ENCODE data around the gene TKFC. TPM values are rescaled to one million over a fixed set of nuclear protein-coding genes. Genes with fewer than 3 reads are reported as not detected.

Gene TKFC
- total and polyA plus RNA-seq, 2 experiments from 2014 or later = 39.8 to 44.6 TPM

- Histone ChIP-seq H3K4me3 (no peak overlapping the region), H3K27ac (no peak overlapping the region), H3K9ac (no peak overlapping the region), H3K9me2 (ENCODE audit: insufficient read depth) (no peaks in the 10 kb centered on the region), H3K4me1 (ENCODE audit: insufficient read depth) (no peaks in the 10 kb centered on the region), H3K36me3 (ENCODE audit: low read depth) (no peaks in the 10 kb centered on the region), H4K20me1 (ENCODE audit: insufficient read depth) (no peaks in the 10 kb centered on the region), H3K27me3 (replicated peaks; ENCODE audit: insufficient read depth) (no peaks in the 10 kb centered on the region), H3K79me2 (ENCODE audit: insufficient read depth) (no peaks in the 10 kb centered on the region), H3K4me2 (ENCODE audit: unreplicated experiment) (no peak overlapping the region), H3K9me3 (ENCODE audit: low read depth) (no peaks in the 10 kb centered on the region), H2AFZ (no peak overlapping the region), H3F3A (ENCODE audit: insufficient read depth) (0 out of 2 replicates have a peak, but pooled peaks cover 6% of the 10 kb centered on the region)
- in situ Hi-C loops (cut with MboI) = no loop called here
- no peak for DNase-seq
- 89 to 91% methylated on average over 12 of the region's 12 CpGs for WGBS, 2 experiments (ENCODE audit: low coverage in 1 of 2, low lambda C conversion rate in 2 of 2, missing lambda C conversion rate in 2 of 2)
- no peak for TF ChIP-seq EZH2 (IDR thresholded peaks at IDR 0.05; ENCODE audit: insufficient read depth, poor library complexity, severe bottlenecking)
- no peak for TF ChIP-seq EZH2phosphoT487 (IDR thresholded peaks at IDR 0.05; ENCODE audit: insufficient read depth, low read depth)
These were observed 16.2 kb downstream of the TKFC start for GRCh38 chr11:61349189-61349751.

GRCh38 chr11:61349916-61350315 is 16.9 kb downstream of the TKFC start:
- no peak overlapping the region for H3K4me3 ChIP-seq
- H4K20me1 ChIP-seq (ENCODE audit: insufficient read depth) = no peaks in the 10 kb centered on the region
- H3K9me2 ChIP-seq (ENCODE audit: insufficient read depth) = no peaks in the 10 kb centered on the region
- 92 to 96% methylated on average over 10 of the region's 10 CpGs for WGBS, 2 experiments (ENCODE audit: low coverage in 1 of 2, low lambda C conversion rate in 2 of 2, missing lambda C conversion rate in 2 of 2)
- in situ Hi-C loops (cut with MboI) = no loop called here
- H3F3A ChIP-seq (ENCODE audit: insufficient read depth) = 0 out of 2 replicates have a peak, but pooled peaks cover under 1% of the 10 kb centered on the region
- DNase-seq = no peak
- no peak for TF ChIP-seq EZH2 (IDR thresholded peaks at IDR 0.05; ENCODE audit: insufficient read depth, poor library complexity, severe bottlenecking)
- TF ChIP-seq EZH2phosphoT487 (IDR thresholded peaks at IDR 0.05; ENCODE audit: insufficient read depth, low read depth) = no peak
- H3K9ac ChIP-seq = no peak overlapping the region
- no peaks in the 10 kb centered on the region for H3K4me1 ChIP-seq (ENCODE audit: insufficient read depth)
- no peaks in the 10 kb centered on the region for H3K9me3 ChIP-seq (ENCODE audit: low read depth)
- H3K27me3 ChIP-seq (replicated peaks; ENCODE audit: insufficient read depth) = no peaks in the 10 kb centered on the region
- H3K27ac ChIP-seq = no peak overlapping the region
- H2AFZ ChIP-seq = no peak overlapping the region
- H3K4me2 ChIP-seq (ENCODE audit: unreplicated experiment) = no peak overlapping the region
- no peaks in the 10 kb centered on the region for H3K79me2 ChIP-seq (ENCODE audit: insufficient read depth)
- no peaks in the 10 kb centered on the region for H3K36me3 ChIP-seq (ENCODE audit: low read depth)

DNA sequence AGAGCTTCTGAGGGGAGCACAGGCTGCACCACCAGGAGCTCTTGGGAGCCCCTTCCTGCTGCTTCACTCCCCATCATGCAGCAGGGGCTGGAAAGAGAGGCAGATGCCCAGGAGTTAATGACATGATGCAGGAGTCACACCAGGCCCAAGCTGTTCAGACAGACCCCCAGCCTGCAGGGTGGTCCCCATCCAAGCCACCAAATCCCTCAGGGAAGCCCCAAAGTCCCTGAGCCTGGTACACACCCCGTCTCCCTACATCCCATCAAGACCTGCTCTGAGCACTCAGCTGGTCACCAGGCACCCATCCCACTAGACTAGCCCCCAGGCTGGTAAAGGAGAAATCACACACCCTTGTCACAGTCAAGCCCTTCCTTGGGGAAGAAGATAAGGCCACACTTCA is 17.3 kb downstream of the TKFC start:
- Histone ChIP-seq H3F3A (ENCODE audit: insufficient read depth) (no peaks in the 10 kb centered on the region), H3K27me3 (replicated peaks; ENCODE audit: insufficient read depth) (no peaks in the 10 kb centered on the region), H3K4me2 (ENCODE audit: unreplicated experiment) (no peak overlapping the region), H3K9me3 (ENCODE audit: low read depth) (no peaks in the 10 kb centered on the region), H3K4me1 (ENCODE audit: insufficient read depth) (no peaks in the 10 kb centered on the region), H2AFZ (no peak overlapping the region), H3K4me3 (no peak overlapping the region), H3K9ac (no peak overlapping the region), H3K36me3 (ENCODE audit: low read depth) (no peaks in the 10 kb centered on the region), H4K20me1 (ENCODE audit: insufficient read depth) (no peaks in the 10 kb centered on the region), H3K79me2 (ENCODE audit: insufficient read depth) (no peaks in the 10 kb centered on the region), H3K9me2 (ENCODE audit: insufficient read depth) (no peaks in the 10 kb centered on the region), H3K27ac (no peak overlapping the region)
- in situ Hi-C loops (cut with MboI) = no loop called here
- DNase-seq = no peak
- 100% methylated on average over 1 of the region's 1 CpG for WGBS, 2 experiments (ENCODE audit: low coverage in 1 of 2, low lambda C conversion rate in 2 of 2, missing lambda C conversion rate in 2 of 2)
- no peak for TF ChIP-seq EZH2 (IDR thresholded peaks at IDR 0.05; ENCODE audit: insufficient read depth, poor library complexity, severe bottlenecking)
- no peak for TF ChIP-seq EZH2phosphoT487 (IDR thresholded peaks at IDR 0.05; ENCODE audit: insufficient read depth, low read depth)

- in situ Hi-C loops (cut with MboI) = no loop called here
- TF ChIP-seq EZH2 (IDR thresholded peaks at IDR 0.05; ENCODE audit: insufficient read depth, poor library complexity, severe bottlenecking) (no peak), EZH2phosphoT487 (IDR thresholded peaks at IDR 0.05; ENCODE audit: insufficient read depth, low read depth) (no peak)
- Histone ChIP-seq H3K9ac (no peak overlapping the region), H3K36me3 (ENCODE audit: low read depth) (no peaks in the 10 kb centered on the region), H4K20me1 (ENCODE audit: insufficient read depth) (no peaks in the 10 kb centered on the region), H3K9me2 (ENCODE audit: insufficient read depth) (no peaks in the 10 kb centered on the region), H3K4me2 (ENCODE audit: unreplicated experiment) (no peak overlapping the region), H3K9me3 (ENCODE audit: low read depth) (no peaks in the 10 kb centered on the region), H3K4me3 (no peak overlapping the region), H2AFZ (no peak overlapping the region), H3K79me2 (ENCODE audit: insufficient read depth) (no peaks in the 10 kb centered on the region), H3F3A (ENCODE audit: insufficient read depth) (no peaks in the 10 kb centered on the region), H3K4me1 (ENCODE audit: insufficient read depth) (no peaks in the 10 kb centered on the region), H3K27me3 (replicated peaks; ENCODE audit: insufficient read depth) (no peaks in the 10 kb centered on the region), H3K27ac (no peak overlapping the region)
- WGBS, 2 experiments (ENCODE audit: low coverage in 1 of 2, low lambda C conversion rate in 2 of 2, missing lambda C conversion rate in 2 of 2) = 90 to 98% methylated on average over 8 of the region's 8 CpGs
- DNase-seq = no peak
These were observed 17.8 kb downstream of the TKFC start for GRCh38 chr11:61350803-61351202.

GRCh38 chr11:61352038-61352437 is 19.0 kb downstream of the TKFC start:
- no peak overlapping the region for H3K4me3 ChIP-seq
- in situ Hi-C loops (cut with MboI) = no loop called here
- H3F3A ChIP-seq (ENCODE audit: insufficient read depth) = no peaks in the 10 kb centered on the region
- H4K20me1 ChIP-seq (ENCODE audit: insufficient read depth) = no peaks in the 10 kb centered on the region
- H3K9ac ChIP-seq = no peak overlapping the region
- no peak overlapping the region for H3K27ac ChIP-seq
- no peak for DNase-seq
- no peaks in the 10 kb centered on the region for H3K79me2 ChIP-seq (ENCODE audit: insufficient read depth)
- no peak overlapping the region for H3K4me2 ChIP-seq (ENCODE audit: unreplicated experiment)
- H3K27me3 ChIP-seq (replicated peaks; ENCODE audit: insufficient read depth) = no peaks in the 10 kb centered on the region
- H3K9me3 ChIP-seq (ENCODE audit: low read depth) = no peaks in the 10 kb centered on the region
- H3K4me1 ChIP-seq (ENCODE audit: insufficient read depth) = no peaks in the 10 kb centered on the region
- WGBS, 2 experiments (ENCODE audit: low coverage in 1 of 2, low lambda C conversion rate in 2 of 2, missing lambda C conversion rate in 2 of 2) = 81 to 83% methylated on average over 8 of the region's 8 CpGs
- no peaks in the 10 kb centered on the region for H3K36me3 ChIP-seq (ENCODE audit: low read depth)
- no peak overlapping the region for H2AFZ ChIP-seq
- no peaks in the 10 kb centered on the region for H3K9me2 ChIP-seq (ENCODE audit: insufficient read depth)
- no peak for TF ChIP-seq EZH2 (IDR thresholded peaks at IDR 0.05; ENCODE audit: insufficient read depth, poor library complexity, severe bottlenecking)
- no peak for TF ChIP-seq EZH2phosphoT487 (IDR thresholded peaks at IDR 0.05; ENCODE audit: insufficient read depth, low read depth)
